Activated CD4-positive, alpha-beta T cell treated with anti-CD3 and anti-CD28 coated beads for 36 hours (primary cell): ENCODE data around the gene TIMM44. TPM values are rescaled to one million over a fixed set of nuclear protein-coding genes. Genes with fewer than 3 reads are reported as not detected.

ENCODE experiments used
- ATAC-seq: fragments of 200-7000 bp; cut with Tn5 transposase; one replicate; pipeline ENCODE4 v1.10.0; 2021; ENCODE audit warnings: mild to moderate bottlenecking, moderate library complexity
- CTCF ChIA-PET: fragments of 350-600 bp; sonication (Branson Sonifier 250); formaldehyde crosslinking; loops from one replicate; lab custom pipeline; 2021; ENCODE audit warnings: antibody characterized with exemption; lab: Charles Lee
- POLR2A ChIA-PET: fragments of 350-600 bp; sonication (Branson Sonifier 250); formaldehyde crosslinking; loops from one replicate; lab custom pipeline; 2021; ENCODE audit warnings: antibody characterized with exemption, inconsistent platforms; lab: Charles Lee
- DNase-seq: peaks from one replicate; pipeline ENCODE4 v3.0.0-alpha.2; 2020
- H3K27ac Mint-ChIP-seq: one replicate; pipeline ENCODE4 v1.8.0; 2021; ENCODE audit warnings: mixed read lengths
- H3K27me3 Mint-ChIP-seq: one replicate; pipeline ENCODE4 v1.8.0; 2021; ENCODE audit warnings: mixed read lengths
- H3K36me3 Mint-ChIP-seq: one replicate; pipeline ENCODE4 v1.8.0; 2021; ENCODE audit warnings: low read depth, mixed read lengths
- H3K4me1 Mint-ChIP-seq: one replicate; pipeline ENCODE4 v1.8.0; 2021; ENCODE audit warnings: mixed read lengths
- H3K4me3 Mint-ChIP-seq: one replicate; pipeline ENCODE4 v1.8.0; 2021; ENCODE audit warnings: mild to moderate bottlenecking, moderate library complexity, mixed read lengths
- H3K9me3 Mint-ChIP-seq: one replicate; pipeline ENCODE4 v1.8.0; 2021; ENCODE audit warnings: low read depth, mixed read lengths
- intact Hi-C, 2 experiments: fragments of 100-400 bp; cut with DNase I in 1 of 2; cut with micrococcal nuclease in 1 of 2; formaldehyde crosslinking; loops; one replicate each; pipeline versions ENCODE4 v1.14.2 to v1.15.1; 2022 to 2024; cut with DNase I, micrococcal nuclease
- total RNA-seq, 2 experiments: library from RNA; stranded (reverse); gene quantifications; one replicate each; pipeline ENCODE4 v1.2.3, GENCODE V29; 2021

The TIMM44 gene
- total RNA-seq, 2 experiments from 2014 or later = 80.4 to 84.0 TPM

DNA sequence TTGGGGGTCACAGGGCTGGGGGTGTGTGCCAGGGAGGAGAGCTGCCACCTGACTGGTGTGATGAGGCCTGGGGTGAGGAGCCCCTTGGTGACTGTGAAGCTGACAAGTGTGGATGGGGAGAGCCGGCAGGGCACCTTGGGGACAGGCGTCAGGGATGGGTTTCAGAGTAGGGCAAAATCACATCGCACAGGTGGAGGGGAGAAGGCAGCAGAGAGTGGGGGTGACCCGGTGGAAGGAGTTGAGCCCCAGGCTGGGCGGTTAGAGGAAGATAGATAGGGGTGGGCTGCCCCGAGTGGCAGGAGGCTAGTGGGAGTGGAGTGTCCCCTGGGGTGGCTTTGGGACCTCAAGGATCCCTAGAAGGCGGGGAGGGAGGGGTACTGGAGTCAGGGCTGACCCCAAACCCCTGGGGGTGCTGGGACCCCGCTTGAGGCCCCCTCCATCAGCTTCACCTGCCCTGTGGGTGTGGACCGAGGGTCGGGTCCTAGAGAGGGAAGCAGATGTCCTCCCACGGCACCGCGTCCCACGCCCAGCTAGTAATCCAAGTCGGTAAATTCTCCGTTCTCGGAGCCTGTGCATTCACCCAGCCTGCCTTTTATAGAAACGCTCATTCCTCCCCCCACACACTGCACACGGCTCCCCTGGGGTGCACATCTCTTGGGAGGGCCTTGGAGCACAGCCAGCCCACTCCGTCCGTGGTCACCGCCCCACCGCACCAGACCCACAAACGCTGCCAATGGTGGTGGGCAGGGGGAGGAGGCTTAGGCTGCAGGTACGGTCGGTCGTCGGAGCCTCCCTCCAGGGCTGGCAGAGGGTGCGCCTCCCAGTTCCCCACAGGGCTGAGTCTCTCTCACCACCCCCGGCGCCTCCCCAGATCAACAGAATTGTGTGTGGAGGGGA lies 19.9 kb downstream of the TIMM44 start:
- ATAC-seq = no peak
- Mint-ChIP-seq H3K4me3 (no peak overlapping the region), H3K36me3 (peaks cover 5% of the 10 kb centered on the region), H3K27ac (no peak overlapping the region), H3K27me3 (peaks cover 6% of the 10 kb centered on the region), H3K4me1 (peaks cover 27% of the 10 kb centered on the region), H3K9me3 (no peaks in the 10 kb centered on the region)
- DNase-seq = no peak
- ChIA-PET POLR2A (interaction anchor here (0.6 kb wide), 1 partner anchor 429 kb away, joined by 6 read pairs; no protein-coding TSS in a partner anchor), CTCF (interaction anchor here (0.6 to 1.8 kb wide), 3 partner anchors 50 to 355 kb away, joined by 3 to 7 read pairs (median 3); no protein-coding TSS in a partner anchor)
- intact Hi-C loops = loop anchor here in 1 of 2 experiments (5.0 kb wide), 1 partner anchor 71 kb away; no protein-coding TSS in a partner anchor

DNA sequence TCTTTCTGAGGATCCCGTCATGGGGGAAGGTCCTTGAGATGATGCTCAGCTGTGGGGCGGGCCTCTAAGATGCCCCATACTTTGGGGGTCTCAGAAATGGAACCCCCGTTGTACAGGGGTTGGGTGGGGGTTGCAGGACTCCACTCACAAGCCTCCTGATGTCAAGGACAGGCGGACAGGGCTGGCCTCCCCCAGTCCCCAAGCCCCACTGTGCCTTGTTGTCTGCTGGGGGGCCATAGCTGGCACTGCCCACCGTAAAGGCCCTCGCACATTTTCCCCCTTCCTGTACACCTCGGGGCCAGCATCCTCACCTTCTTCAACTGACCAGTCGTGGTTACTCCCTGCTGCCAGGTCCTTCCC lies 20.6 kb downstream of the TIMM44 start:
- intact Hi-C loops = loop anchor here in 1 of 2 experiments (5.0 kb wide), 1 partner anchor 71 kb away; no protein-coding TSS in a partner anchor
- CTCF ChIA-PET = interaction anchor here (1.8 kb wide), 1 partner anchor 53 kb away, joined by 7 read pairs; no protein-coding TSS in a partner anchor
- Mint-ChIP-seq H3K27me3 (peaks cover 12% of the 10 kb centered on the region), H3K27ac (no peak overlapping the region), H3K9me3 (no peaks in the 10 kb centered on the region), H3K36me3 (peaks cover 5% of the 10 kb centered on the region), H3K4me1 (peaks cover 25% of the 10 kb centered on the region), H3K4me3 (no peak overlapping the region)
- DNase-seq = no peak
- no peak for ATAC-seq
- POLR2A ChIA-PET = interaction anchor here (0.6 kb wide), 1 partner anchor 430 kb away, joined by 6 read pairs; no protein-coding TSS in a partner anchor

GRCh38 chr19:7921967-7922835 lies 21.3 kb downstream of the TIMM44 start:
- Mint-ChIP-seq H3K4me3 (no peak overlapping the region), H3K27ac (no peak overlapping the region), H3K36me3 (peaks cover 5% of the 10 kb centered on the region), H3K9me3 (no peaks in the 10 kb centered on the region), H3K27me3 (peaks cover 13% of the 10 kb centered on the region), H3K4me1 (peaks cover 28% of the 10 kb centered on the region)
- DNase-seq = no peak
- no peak for ATAC-seq
- ChIA-PET CTCF (interaction anchor here (0.7 to 3.1 kb wide), 3 partner anchors 22 to 109 kb away, joined by 3 to 24 read pairs (median 10); partner anchors contain the start of gene TIMM44), POLR2A (interaction anchor here (2.5 to 2.9 kb wide), 2 partner anchors 22 to 53 kb away, joined by 8 to 10 read pairs; partner anchors contain the start of gene TIMM44)
- intact Hi-C loops = loop anchor here (2.0 to 5.0 kb wide), 2 partner anchors 70 to 1549 kb away; partner anchors contain the start of gene ALKBH7 (in 1 of the 2)

GRCh38 chr19:7921302-7921966 lies 22.0 kb downstream of the TIMM44 start:
- Mint-ChIP-seq H3K4me1 (peaks cover 30% of the 10 kb centered on the region), H3K36me3 (peaks cover 5% of the 10 kb centered on the region), H3K27ac (peak overlapping the region; percentile 87), H3K27me3 (peaks cover 14% of the 10 kb centered on the region), H3K4me3 (peak overlapping the region; percentile 82), H3K9me3 (no peaks in the 10 kb centered on the region)
- intact Hi-C loops = loop anchor here (2.0 to 5.0 kb wide), 2 partner anchors 69 to 1549 kb away; partner anchors contain the start of gene ALKBH7 (in 1 of the 2)
- ChIA-PET CTCF (interaction anchor here (0.7 to 4.4 kb wide), 6 partner anchors 23 to 108 kb away, joined by 3 to 32 read pairs (median 6); partner anchors contain the start of gene TIMM44), POLR2A (interaction anchor here (1.1 to 2.9 kb wide), 3 partner anchors 9 to 52 kb away, joined by 3 to 10 read pairs (median 8); partner anchors contain the start of gene TIMM44)
- DNase-seq = no peak
- no peak for ATAC-seq

- ATAC-seq = peak; percentile 58
- ChIA-PET CTCF (interaction anchor here (0.7 to 4.4 kb wide), 10 partner anchors 8 to 972 kb away, joined by 3 to 32 read pairs (median 5); partner anchors contain the start of genes MAP2K7 and TIMM44), POLR2A (interaction anchor here (0.6 to 2.9 kb wide), 4 partner anchors 10 to 148 kb away, joined by 3 to 10 read pairs (median 7); partner anchors contain the start of gene TIMM44)
- H3K4me3 Mint-ChIP-seq = peak overlapping the region; percentile 82
- peaks cover 31% of the 10 kb centered on the region for H3K4me1 Mint-ChIP-seq
- H3K27me3 Mint-ChIP-seq = peaks cover 14% of the 10 kb centered on the region
- peak; percentile 100 for DNase-seq
- intact Hi-C loops = loop anchor here (1.0 to 5.0 kb wide), 18 partner anchors 17 to 1548 kb away; partner anchors contain the start of genes MAP2K7 (in 2 of the 2), TIMM44 (in 2 of the 2), ALKBH7 (in 1 of the 2) and CERS4 (in 1 of the 2)
- H3K27ac Mint-ChIP-seq = peak overlapping the region; percentile 87
- H3K9me3 Mint-ChIP-seq = no peaks in the 10 kb centered on the region
- H3K36me3 Mint-ChIP-seq = peaks cover 5% of the 10 kb centered on the region
Observed at GRCh38 chr19:7920519-7921301, 22.8 kb downstream of the TIMM44 start.

DNA sequence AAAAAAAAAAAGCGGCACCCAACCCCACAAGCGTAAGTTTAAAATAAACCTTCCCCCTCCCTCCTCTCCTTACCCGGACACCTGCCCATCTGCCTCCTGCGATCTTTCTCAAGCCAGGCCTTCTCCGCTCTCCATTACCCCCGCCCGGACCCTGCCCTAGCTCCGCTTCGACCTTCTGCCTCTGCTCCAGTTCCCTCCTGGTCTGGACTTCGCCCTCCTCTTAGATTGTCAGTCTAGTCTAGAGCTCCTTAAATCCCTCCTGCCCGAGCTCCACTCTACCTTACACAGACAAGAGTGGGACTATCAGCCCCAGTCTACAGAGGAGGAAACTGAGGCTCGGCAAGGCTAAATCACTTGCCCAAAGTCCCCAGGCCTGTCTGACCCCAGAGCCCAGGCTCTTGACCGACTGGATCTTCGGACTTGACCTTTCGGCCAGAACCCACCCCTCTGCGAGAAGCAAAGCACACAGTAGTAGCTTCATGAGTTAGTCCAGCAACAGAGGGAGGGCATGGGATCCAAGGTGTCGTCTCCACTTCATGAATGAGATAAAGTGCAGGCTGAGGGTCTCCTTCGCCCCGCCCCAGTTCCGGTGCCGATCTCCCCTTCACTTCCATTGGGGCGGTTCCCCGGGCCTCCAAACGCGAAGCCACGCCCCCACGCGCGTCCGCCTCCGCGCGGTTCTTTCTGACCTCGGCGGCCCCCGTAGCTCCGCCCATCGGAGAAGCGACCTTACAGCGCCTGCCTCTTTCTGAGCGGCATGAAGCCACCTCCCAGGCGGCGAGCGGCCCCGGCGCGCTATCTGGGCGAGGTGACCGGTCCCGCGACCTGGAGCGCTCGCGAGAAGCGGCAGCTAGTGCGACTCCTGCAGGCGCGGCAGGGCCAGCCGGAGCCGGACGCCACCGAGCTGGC lies 23.6 kb downstream of the TIMM44 start, which contains the start of gene SNAPC2:
SNAPC2 (plus strand) TSS at position 729 of the 909 bp plus-strand sequence; CDS start at position 758, 29 bp downstream.
- intact Hi-C loops = loop anchor here (1.0 to 5.0 kb wide), 18 partner anchors 17 to 1547 kb away; partner anchors contain the start of genes MAP2K7 (in 2 of the 2), TIMM44 (in 2 of the 2), ALKBH7 (in 1 of the 2) and CERS4 (in 1 of the 2)
- peaks cover 5% of the 10 kb centered on the region for H3K36me3 Mint-ChIP-seq
- no peaks in the 10 kb centered on the region for H3K9me3 Mint-ChIP-seq
- CTCF ChIA-PET = interaction anchor here (0.6 to 4.4 kb wide), 10 partner anchors 9 to 971 kb away, joined by 3 to 32 read pairs (median 5); partner anchors contain the start of genes MAP2K7 and TIMM44
- H3K27ac Mint-ChIP-seq = peak within 1 kb of the TSS; percentile 87
- POLR2A ChIA-PET = interaction anchor here (0.6 to 2.9 kb wide), 3 partner anchors 24 to 149 kb away, joined by 6 to 10 read pairs (median 8); partner anchors contain the start of gene TIMM44
- peak within 1 kb of the TSS; percentile 82 for H3K4me3 Mint-ChIP-seq
- DNase-seq (peak; percentile 98), ATAC-seq (peak; percentile 76)
- peaks cover 32% of the 10 kb centered on the region for H3K4me1 Mint-ChIP-seq
- H3K27me3 Mint-ChIP-seq = peaks cover 20% of the 10 kb centered on the region

DNA sequence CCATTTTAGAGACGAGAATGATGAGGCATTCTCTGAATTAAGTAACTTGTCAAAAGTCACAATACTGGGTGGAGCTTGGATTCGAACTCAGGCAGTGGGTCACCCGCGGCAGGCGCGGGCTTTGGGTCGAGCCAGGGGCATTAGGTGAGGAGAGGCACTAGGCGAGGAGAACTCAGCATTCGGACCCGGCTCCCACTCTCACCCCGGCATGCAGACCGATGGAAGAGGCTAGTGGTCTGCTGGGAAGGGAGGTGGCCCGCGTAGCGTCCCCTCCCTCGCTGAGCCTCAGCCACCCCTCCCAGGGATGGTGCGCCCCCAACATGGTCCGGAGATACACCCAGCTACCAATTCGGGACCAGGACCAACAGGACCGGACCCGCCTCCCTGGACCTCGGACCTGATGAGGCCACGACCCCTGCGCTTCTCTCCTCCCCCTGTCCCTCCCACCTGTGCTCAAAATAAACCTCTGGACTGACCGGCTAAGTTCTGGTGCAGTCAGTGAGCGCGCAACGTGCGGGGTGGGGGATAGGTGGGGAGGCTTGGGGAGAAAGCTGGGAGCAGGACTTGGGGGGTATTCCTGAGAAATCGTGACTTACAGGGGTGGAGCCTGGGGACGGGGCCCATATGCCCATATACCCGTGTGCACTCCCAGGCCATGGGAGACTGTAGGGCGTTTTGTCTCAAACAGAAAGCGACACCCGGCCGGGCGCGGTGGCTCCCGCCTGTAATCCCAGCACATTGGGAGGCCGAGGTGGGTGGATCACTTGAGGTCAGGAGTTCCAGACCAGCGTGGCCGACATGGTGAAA lies 24.6 kb downstream of the TIMM44 start:
- ChIA-PET POLR2A (interaction anchor here (0.5 kb wide), 1 partner anchor 11 kb away, joined by 4 read pairs; no protein-coding TSS in a partner anchor), CTCF (interaction anchor here (2.0 to 4.4 kb wide), 4 partner anchors 15 to 50 kb away, joined by 6 to 32 read pairs (median 15); partner anchors contain the start of genes MAP2K7 and TIMM44)
- Mint-ChIP-seq H3K36me3 (peaks cover 5% of the 10 kb centered on the region), H3K4me1 (peaks cover 32% of the 10 kb centered on the region), H3K27ac (no peak overlapping the region), H3K4me3 (peak overlapping the region; percentile 82), H3K9me3 (no peaks in the 10 kb centered on the region), H3K27me3 (peaks cover 21% of the 10 kb centered on the region)
- ATAC-seq (no peak), DNase-seq (no peak)
- intact Hi-C loops = no loop called here
